Smooth muscle cell (in vitro differentiated cells): ENCODE data around the gene HECW1. TPM values are rescaled to one million over a fixed set of nuclear protein-coding genes. Genes with fewer than 3 reads are reported as not detected.

Experiments used
- DNase-seq: peaks from one replicate; lab custom pipeline; 2025; ENCODE audit not compliant: unreplicated experiment; lab: John Stamatoyannopoulos, UW
- H2AFZ ChIP-seq: fragments of 200-600 bp; sonication (generic); 2 replicates; pipeline ENCODE4 v1.6.0; 2016; ENCODE audit warnings: antibody characterized with exemption, low read depth, mild to moderate bottlenecking
- H3F3A ChIP-seq: fragments of 200-600 bp; sonication (generic); 2 replicates; pipeline ENCODE4 v1.6.0; 2017; ENCODE audit warnings: antibody characterized with exemption, low read depth
- H3K27ac ChIP-seq: fragments of 200-600 bp; sonication (generic); 2 replicates; pipeline ENCODE4 v1.5.1; 2016; ENCODE audit warnings: low read depth, mild to moderate bottlenecking
- H3K27me3 ChIP-seq: fragments of 200-600 bp; sonication (generic); 2 replicates; pipeline ENCODE4 v1.6.1; 2016; ENCODE audit warnings: low read depth, mild to moderate bottlenecking
- H3K36me3 ChIP-seq: fragments of 200-600 bp; sonication (generic); 2 replicates; pipeline ENCODE4 v1.5.1; 2016; ENCODE audit warnings: low read depth
- H3K4me1 ChIP-seq: fragments of 200-600 bp; sonication (generic); 2 replicates; pipeline ENCODE4 v1.5.1; 2016; ENCODE audit warnings: low read depth
- H3K4me2 ChIP-seq: fragments of 200-600 bp; sonication (generic); 2 replicates; pipeline ENCODE4 v1.6.0; 2016; ENCODE audit warnings: mild to moderate bottlenecking
- H3K4me3 ChIP-seq: fragments of 200-600 bp; sonication (generic); 2 replicates; pipeline ENCODE4 v1.5.1; 2016; ENCODE audit warnings: mild to moderate bottlenecking
- H3K79me2 ChIP-seq: fragments of 200-600 bp; sonication (generic); 2 replicates; pipeline ENCODE4 v1.6.0; 2016; ENCODE audit warnings: low read depth, mild to moderate bottlenecking
- H3K9ac ChIP-seq: fragments of 200-600 bp; sonication (generic); 2 replicates; pipeline ENCODE4 v1.6.0; 2016; ENCODE audit warnings: low read depth
- H3K9me3 ChIP-seq: fragments of 200-600 bp; sonication (generic); replicated peaks from 2 replicates; pipeline ENCODE4 v1.5.1; 2016; ENCODE audit warnings: low read depth
- H4K20me1 ChIP-seq: fragments of 200-600 bp; sonication (generic); 2 replicates; pipeline ENCODE4 v1.6.0; 2016; ENCODE audit warnings: low read depth
- CTCF ChIP-seq: fragments of 200-600 bp; sonication (generic); IDR thresholded peaks from 2 replicates; pipeline ENCODE4 v1.5.1; 2017; ENCODE audit warnings: borderline replicate concordance, mild to moderate bottlenecking, antibody characterized with exemption; ENCODE audit not compliant: insufficient read depth, poor library complexity, severe bottlenecking
- WGBS: methylation state at CpG from one replicate; pipeline ENCODE4 v1.1.7; 2016; ENCODE audit warnings: low lambda C conversion rate; 5-methylcytosine and 5-hydroxymethylcytosine counted together
- polyA plus RNA-seq: library from polyadenylated mRNA; unstranded; fragments of >200 nt; fragmentation: Nextera tagmentation; extraction: Ambion mirVana; gene quantifications from 2 replicates; pipeline ENCODE4 v1.2.1, GENCODE V29; 2016
- total RNA-seq: library from RNA; depleted of rRNA; stranded (reverse); fragments of >200 nt; gene quantifications from 2 replicates; pipeline ENCODE4 v1.2.3, GENCODE V29; 2014

The HECW1 gene
- total and polyA plus RNA-seq, 2 experiments from 2014 or later, result 0.09 to 0.49 TPM

- Histone ChIP-seq H3K9me3 (no peaks in the 10 kb centered on the region), H3K36me3 (no peaks in the 10 kb centered on the region), H3F3A (no peaks in the 10 kb centered on the region), H4K20me1 (no peaks in the 10 kb centered on the region), H3K4me2 (no peak overlapping the region), H3K27ac (no peak overlapping the region), H3K4me3 (no peak overlapping the region), H3K27me3 (no peaks in the 10 kb centered on the region), H3K9ac (no peak overlapping the region), H2AFZ (peak overlapping the region; percentile 72), H3K79me2 (no peaks in the 10 kb centered on the region), H3K4me1 (no peaks in the 10 kb centered on the region)
- WGBS, result 78% methylated on average over 2 of the region's 2 CpGs
- no peak for TF ChIP-seq CTCF
- DNase-seq, result no peak
Observed at GRCh38 chr7:43430411-43430810, 318.0 kb downstream of the HECW1 start.

GRCh38 chr7:43431020-43431595 lies 318.7 kb downstream of the HECW1 start:
- no peaks in the 10 kb centered on the region for H3F3A ChIP-seq
- H3K4me1 ChIP-seq, result no peaks in the 10 kb centered on the region
- H3K9me3 ChIP-seq, result no peaks in the 10 kb centered on the region
- no peaks in the 10 kb centered on the region for H3K36me3 ChIP-seq
- 62% methylated on average over 3 of the region's 3 CpGs for WGBS
- H3K27ac ChIP-seq, result no peak overlapping the region
- H3K4me2 ChIP-seq, result no peak overlapping the region
- H3K79me2 ChIP-seq, result no peaks in the 10 kb centered on the region
- H4K20me1 ChIP-seq, result no peaks in the 10 kb centered on the region
- DNase-seq, result no peak
- no peak for TF ChIP-seq CTCF
- no peak overlapping the region for H2AFZ ChIP-seq
- no peak overlapping the region for H3K9ac ChIP-seq
- no peak overlapping the region for H3K4me3 ChIP-seq
- no peaks in the 10 kb centered on the region for H3K27me3 ChIP-seq

GRCh38 chr7:43433639-43434038 lies 321.2 kb downstream of the HECW1 start:
- Histone ChIP-seq H3K9me3 (no peaks in the 10 kb centered on the region), H4K20me1 (no peaks in the 10 kb centered on the region), H3K4me1 (no peaks in the 10 kb centered on the region), H3F3A (no peaks in the 10 kb centered on the region), H3K4me3 (no peak overlapping the region), H3K79me2 (no peaks in the 10 kb centered on the region), H3K36me3 (no peaks in the 10 kb centered on the region), H3K27ac (no peak overlapping the region), H3K4me2 (no peak overlapping the region), H2AFZ (no peak overlapping the region), H3K9ac (no peak overlapping the region), H3K27me3 (no peaks in the 10 kb centered on the region)
- no peak for DNase-seq
- no peak for TF ChIP-seq CTCF
- 92% methylated on average over 1 of the region's 1 CpG for WGBS

GRCh38 chr7:43437001-43437400 lies 324.6 kb downstream of the HECW1 start:
- TF ChIP-seq CTCF, result no peak
- Histone ChIP-seq H3K79me2 (no peaks in the 10 kb centered on the region), H3K27me3 (no peaks in the 10 kb centered on the region), H3K9me3 (no peaks in the 10 kb centered on the region), H3K4me1 (no peaks in the 10 kb centered on the region), H3F3A (no peaks in the 10 kb centered on the region), H2AFZ (no peak overlapping the region), H4K20me1 (no peaks in the 10 kb centered on the region), H3K9ac (no peak overlapping the region), H3K27ac (no peak overlapping the region), H3K36me3 (no peaks in the 10 kb centered on the region), H3K4me3 (no peak overlapping the region), H3K4me2 (no peak overlapping the region)
- 69% methylated on average over 5 of the region's 5 CpGs for WGBS
- no peak for DNase-seq
